ENCODE data around the gene DIP2C.

- TF ChIP-seq CTCF (IDR thresholded peaks at IDR 0.05) (no peak), POLR2A (IDR thresholded peaks at IDR 0.05) (no peak), POLR2AphosphoS5 (IDR thresholded peaks at IDR 0.05) (no peak)
Measured at GRCh38 chr10:560314-560992, 129.0 kb downstream of the DIP2C start.
